GM23338 (cell line): ENCODE measurements around the gene ZBTB20.

Experiments used
- CREB1 ChIP-seq: fragments of 250-450 bp; sonication (Bioruptor Pico); IDR thresholded peaks from 2 replicates; pipeline ENCODE4 v1.5.0; 2020; ENCODE audit warnings: low read depth, mild to moderate bottlenecking, moderate library complexity
- JUNB ChIP-seq: IDR thresholded peaks from one replicate; pipeline ENCODE4 v1.6.1; 2016; ENCODE audit warnings: antibody characterized with exemption; ENCODE audit not compliant: unreplicated experiment
- POLR2AphosphoS5 ChIP-seq: IDR thresholded peaks from 2 replicates; pipeline ENCODE4 v1.6.1; 2016; ENCODE audit warnings: antibody characterized with exemption, low read depth
- ZNF114 ChIP-seq: fragments of 250-450 bp; sonication (Bioruptor Pico); IDR thresholded peaks from 2 replicates; pipeline ENCODE4 v1.5.0; 2020; ENCODE audit warnings: mild to moderate bottlenecking, moderate library complexity
- TF ChIP-seq, protein P1 (sequence below), 2 experiments: fragments of 200-600 bp in 1 of 2; sonication (generic) in 1 of 2; conservative IDR thresholded peaks; 2 replicates each; pipeline versions ENCODE4 v1.5.1 to v1.6.1; 2016 to 2017; ENCODE audit warnings: antibody characterized with exemption in 2 of 2, low read depth in 2 of 2, mild to moderate bottlenecking in 2 of 2, moderate library complexity in 1 of 2
- TF ChIP-seq, protein P2 (sequence below): IDR thresholded peaks from one replicate; pipeline ENCODE4 v1.6.1; 2018; ENCODE audit warnings: antibody characterized with exemption; ENCODE audit not compliant: unreplicated experiment

- TF ChIP-seq, protein P1, sequence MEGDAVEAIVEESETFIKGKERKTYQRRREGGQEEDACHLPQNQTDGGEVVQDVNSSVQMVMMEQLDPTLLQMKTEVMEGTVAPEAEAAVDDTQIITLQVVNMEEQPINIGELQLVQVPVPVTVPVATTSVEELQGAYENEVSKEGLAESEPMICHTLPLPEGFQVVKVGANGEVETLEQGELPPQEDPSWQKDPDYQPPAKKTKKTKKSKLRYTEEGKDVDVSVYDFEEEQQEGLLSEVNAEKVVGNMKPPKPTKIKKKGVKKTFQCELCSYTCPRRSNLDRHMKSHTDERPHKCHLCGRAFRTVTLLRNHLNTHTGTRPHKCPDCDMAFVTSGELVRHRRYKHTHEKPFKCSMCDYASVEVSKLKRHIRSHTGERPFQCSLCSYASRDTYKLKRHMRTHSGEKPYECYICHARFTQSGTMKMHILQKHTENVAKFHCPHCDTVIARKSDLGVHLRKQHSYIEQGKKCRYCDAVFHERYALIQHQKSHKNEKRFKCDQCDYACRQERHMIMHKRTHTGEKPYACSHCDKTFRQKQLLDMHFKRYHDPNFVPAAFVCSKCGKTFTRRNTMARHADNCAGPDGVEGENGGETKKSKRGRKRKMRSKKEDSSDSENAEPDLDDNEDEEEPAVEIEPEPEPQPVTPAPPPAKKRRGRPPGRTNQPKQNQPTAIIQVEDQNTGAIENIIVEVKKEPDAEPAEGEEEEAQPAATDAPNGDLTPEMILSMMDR (conservative IDR thresholded peaks at IDR 0.05; ENCODE audit: low read depth in 2 of 2), result no peak
- TF ChIP-seq POLR2AphosphoS5, result no peak
- TF ChIP-seq CREB1 (CRISPR knock-in tag), result no peak
- TF ChIP-seq, protein P2, sequence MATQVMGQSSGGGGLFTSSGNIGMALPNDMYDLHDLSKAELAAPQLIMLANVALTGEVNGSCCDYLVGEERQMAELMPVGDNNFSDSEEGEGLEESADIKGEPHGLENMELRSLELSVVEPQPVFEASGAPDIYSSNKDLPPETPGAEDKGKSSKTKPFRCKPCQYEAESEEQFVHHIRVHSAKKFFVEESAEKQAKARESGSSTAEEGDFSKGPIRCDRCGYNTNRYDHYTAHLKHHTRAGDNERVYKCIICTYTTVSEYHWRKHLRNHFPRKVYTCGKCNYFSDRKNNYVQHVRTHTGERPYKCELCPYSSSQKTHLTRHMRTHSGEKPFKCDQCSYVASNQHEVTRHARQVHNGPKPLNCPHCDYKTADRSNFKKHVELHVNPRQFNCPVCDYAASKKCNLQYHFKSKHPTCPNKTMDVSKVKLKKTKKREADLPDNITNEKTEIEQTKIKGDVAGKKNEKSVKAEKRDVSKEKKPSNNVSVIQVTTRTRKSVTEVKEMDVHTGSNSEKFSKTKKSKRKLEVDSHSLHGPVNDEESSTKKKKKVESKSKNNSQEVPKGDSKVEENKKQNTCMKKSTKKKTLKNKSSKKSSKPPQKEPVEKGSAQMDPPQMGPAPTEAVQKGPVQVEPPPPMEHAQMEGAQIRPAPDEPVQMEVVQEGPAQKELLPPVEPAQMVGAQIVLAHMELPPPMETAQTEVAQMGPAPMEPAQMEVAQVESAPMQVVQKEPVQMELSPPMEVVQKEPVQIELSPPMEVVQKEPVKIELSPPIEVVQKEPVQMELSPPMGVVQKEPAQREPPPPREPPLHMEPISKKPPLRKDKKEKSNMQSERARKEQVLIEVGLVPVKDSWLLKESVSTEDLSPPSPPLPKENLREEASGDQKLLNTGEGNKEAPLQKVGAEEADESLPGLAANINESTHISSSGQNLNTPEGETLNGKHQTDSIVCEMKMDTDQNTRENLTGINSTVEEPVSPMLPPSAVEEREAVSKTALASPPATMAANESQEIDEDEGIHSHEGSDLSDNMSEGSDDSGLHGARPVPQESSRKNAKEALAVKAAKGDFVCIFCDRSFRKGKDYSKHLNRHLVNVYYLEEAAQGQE, result no peak
- TF ChIP-seq ZNF114, result no peak
- TF ChIP-seq JUNB, result no peak
These were observed 711.5 kb downstream of the ZBTB20 start for GRCh38 chr3:114435386-114436115.
